ENCODE results near the gene FGD4.

The FGD4 gene

GRCh38 chr12:32681272-32681671 is 281.9 kb downstream of the FGD4 start:
- H3K27ac ChIP-seq (replicated peaks): peak overlapping the region; percentile 93; the same call in 1 of the 2 replicates
- no peak for TF ChIP-seq REST (IDR thresholded peaks at IDR 0.05; ENCODE audit: insufficient replicate concordance, low read depth)
- no peak for TF ChIP-seq CTCF (IDR thresholded peaks at IDR 0.05; ENCODE audit: insufficient read depth, low read length)
- no peak for TF ChIP-seq GABPA (IDR thresholded peaks at IDR 0.05; ENCODE audit: low read depth)
- H3K27me3 ChIP-seq (ENCODE audit: insufficient read depth, poor library complexity, severe bottlenecking): no peaks in the 10 kb centered on the region
- no peak overlapping the region for H3K4me3 ChIP-seq (replicated peaks; ENCODE audit: insufficient read depth, low read length)
- DNase-seq (ENCODE audit: low read depth in 1 of 2, low spot score in 1 of 2): no peak

GRCh38 chr12:32686340-32686739 is 287.0 kb downstream of the FGD4 start:
- no peak for TF ChIP-seq REST (IDR thresholded peaks at IDR 0.05; ENCODE audit: insufficient replicate concordance, low read depth)
- TF ChIP-seq CTCF (IDR thresholded peaks at IDR 0.05; ENCODE audit: insufficient read depth, low read length): no peak
- no peak for TF ChIP-seq GABPA (IDR thresholded peaks at IDR 0.05; ENCODE audit: low read depth)
- no peak for TF ChIP-seq SPI1 (IDR thresholded peaks at IDR 0.05; ENCODE audit: borderline replicate concordance, low read depth)
- no peak for TF ChIP-seq POLR2AphosphoS5 (IDR thresholded peaks at IDR 0.05; ENCODE audit: low read depth)
- no peaks in the 10 kb centered on the region for H3K27me3 ChIP-seq (ENCODE audit: insufficient read depth, poor library complexity, severe bottlenecking)
- DNase-seq (ENCODE audit: low read depth in 1 of 2, low spot score in 1 of 2): no peak
- no peak overlapping the region for H3K4me3 ChIP-seq (replicated peaks; ENCODE audit: insufficient read depth, low read length)
- no peak overlapping the region for H3K27ac ChIP-seq (replicated peaks)

- TF ChIP-seq POLR2AphosphoS5 (IDR thresholded peaks at IDR 0.05; ENCODE audit: low read depth) (no peak), REST (IDR thresholded peaks at IDR 0.05; ENCODE audit: insufficient replicate concordance, low read depth) (no peak), CTCF (IDR thresholded peaks at IDR 0.05; ENCODE audit: insufficient read depth, low read length) (no peak), GABPA (IDR thresholded peaks at IDR 0.05; ENCODE audit: low read depth) (no peak), SPI1 (IDR thresholded peaks at IDR 0.05; ENCODE audit: borderline replicate concordance, low read depth) (no peak)
- H3K4me3 ChIP-seq (replicated peaks; ENCODE audit: insufficient read depth, low read length): no peak overlapping the region
- no peak for DNase-seq (ENCODE audit: low read depth in 1 of 2, low spot score in 1 of 2)
- H3K27ac ChIP-seq (replicated peaks): no peak overlapping the region
- no peaks in the 10 kb centered on the region for H3K27me3 ChIP-seq (ENCODE audit: insufficient read depth, poor library complexity, severe bottlenecking)
Measured at GRCh38 chr12:32688786-32689185, 289.4 kb downstream of the FGD4 start.

Data from HL-60 (cell line).